GM23248 (cell line): ENCODE results near the gene H6PD. TPM values are rescaled to one million over a fixed set of nuclear protein-coding genes. Genes with fewer than 3 reads are reported as not detected.

ENCODE experiments used
- DNase-seq: peaks from one replicate; pipeline ENCODE4 v3.0.0-alpha.2; 2015
- H2AFZ ChIP-seq: fragments of 200-600 bp; sonication (generic); 2 replicates; pipeline ENCODE4 v1.6.1; 2016; ENCODE audit warnings: antibody characterized with exemption
- H3F3A ChIP-seq: fragments of 200-600 bp; sonication (generic); 2 replicates; pipeline ENCODE4 v1.6.1; 2016; ENCODE audit warnings: mild to moderate bottlenecking, antibody characterized with exemption, mixed run types; ENCODE audit not compliant: insufficient read depth
- H3K27ac ChIP-seq: fragments of 200-600 bp; sonication (generic); 2 replicates; pipeline ENCODE4 v1.5.1; 2016; ENCODE audit warnings: mild to moderate bottlenecking
- H3K27me3 ChIP-seq: fragments of 200-600 bp; sonication (generic); replicated peaks from 2 replicates; pipeline ENCODE4 v1.6.1; 2016; ENCODE audit warnings: mild to moderate bottlenecking; ENCODE audit not compliant: insufficient read depth
- H3K36me3 ChIP-seq: fragments of 200-600 bp; sonication (generic); 2 replicates; pipeline ENCODE4 v1.6.1; 2016; ENCODE audit warnings: low read depth, mild to moderate bottlenecking
- H3K4me1 ChIP-seq: fragments of 200-600 bp; sonication (generic); 2 replicates; pipeline ENCODE4 v1.6.1; 2016; ENCODE audit warnings: mild to moderate bottlenecking; ENCODE audit not compliant: insufficient read depth
- H3K4me2 ChIP-seq: fragments of 200-600 bp; sonication (generic); one replicate; pipeline ENCODE4 v1.6.1; 2016; ENCODE audit warnings: mild to moderate bottlenecking; ENCODE audit not compliant: unreplicated experiment
- H3K4me3 ChIP-seq: fragments of 200-600 bp; sonication (generic); 2 replicates; pipeline ENCODE4 v1.5.1; 2016; ENCODE audit warnings: mild to moderate bottlenecking
- H3K79me2 ChIP-seq: fragments of 200-600 bp; sonication (generic); 2 replicates; pipeline ENCODE4 v1.6.1; 2016; ENCODE audit warnings: mild to moderate bottlenecking; ENCODE audit not compliant: insufficient read depth
- H3K9ac ChIP-seq: fragments of 200-600 bp; sonication (generic); 2 replicates; pipeline ENCODE4 v1.6.1; 2016; ENCODE audit warnings: mild to moderate bottlenecking
- H3K9me2 ChIP-seq: fragments of 200-600 bp; sonication (generic); 2 replicates; pipeline ENCODE4 v1.6.1; 2016; ENCODE audit warnings: mixed run types, mild to moderate bottlenecking, moderate library complexity; ENCODE audit not compliant: insufficient read depth
- H3K9me3 ChIP-seq: fragments of 200-600 bp; sonication (generic); one replicate; pipeline ENCODE4 v1.6.1; 2017; ENCODE audit warnings: low read depth
- H4K20me1 ChIP-seq: fragments of 200-600 bp; sonication (generic); 2 replicates; pipeline ENCODE4 v1.6.0; 2016; ENCODE audit not compliant: insufficient read depth
- EZH2 ChIP-seq: fragments of 200-600 bp; sonication (generic); IDR thresholded peaks from 2 replicates; pipeline ENCODE4 v1.6.1; 2018; ENCODE audit warnings: antibody characterized with exemption, mild to moderate bottlenecking; ENCODE audit not compliant: insufficient read depth, poor library complexity, severe bottlenecking
- EZH2phosphoT487 ChIP-seq: fragments of 200-600 bp; sonication (generic); IDR thresholded peaks from 2 replicates; pipeline ENCODE4 v1.6.1; 2018; ENCODE audit warnings: antibody characterized with exemption, moderate library complexity, mild to moderate bottlenecking, low read depth; ENCODE audit not compliant: insufficient read depth
- WGBS, 2 experiments: methylation state at CpG; one replicate each; pipeline ENCODE4 v1.1.6; 2015 to 2017; ENCODE audit warnings: low lambda C conversion rate in 2 of 2, low coverage in 1 of 2; ENCODE audit errors: missing lambda C conversion rate in 2 of 2; 5-methylcytosine and 5-hydroxymethylcytosine counted together
- in situ Hi-C: fragments of 300-500 bp; cut with MboI; formaldehyde crosslinking; loops from 2 replicates; pipeline ENCODE4 v1.15.0; 2020
- polyA plus RNA-seq: library from polyadenylated mRNA; unstranded; fragments of >200 nt; fragmentation: Nextera tagmentation; extraction: Ambion mirVana; gene quantifications from 2 replicates; pipeline ENCODE4 v1.2.1, GENCODE V29; 2016
- total RNA-seq: library from RNA; depleted of rRNA; stranded (reverse); fragments of >200 nt; shearing (Covaris generic); gene quantifications from 2 replicates; pipeline ENCODE4 v1.2.3, GENCODE V29; 2014

Gene H6PD
- total and polyA plus RNA-seq, 2 experiments from 2014 or later, result 16.1 to 29.6 TPM

- H3K9me3 ChIP-seq, result no peaks in the 10 kb centered on the region
- in situ Hi-C loops, result no loop called here
- no peak overlapping the region for H3K27ac ChIP-seq
- 89 to 92% methylated on average over 6 of the region's 6 CpGs for WGBS, 2 experiments
- no peak overlapping the region for H3K9ac ChIP-seq
- H4K20me1 ChIP-seq, result no peaks in the 10 kb centered on the region
- no peak overlapping the region for H2AFZ ChIP-seq
- DNase-seq, result no peak
- H3K9me2 ChIP-seq, result no peaks in the 10 kb centered on the region
- H3K4me3 ChIP-seq, result no peak overlapping the region
- peaks cover 39% of the 10 kb centered on the region for H3K4me1 ChIP-seq
- no peaks in the 10 kb centered on the region for H3K36me3 ChIP-seq
- no peak overlapping the region for H3K4me2 ChIP-seq
- H3F3A ChIP-seq, result peaks cover 9% of the 10 kb centered on the region; the same call in 1 of the 2 replicates
- TF ChIP-seq EZH2 (no peak), EZH2phosphoT487 (no peak)
- H3K27me3 ChIP-seq, result no peaks in the 10 kb centered on the region
- H3K79me2 ChIP-seq, result peaks cover 50% of the 10 kb centered on the region
Measured at GRCh38 chr1:9238134-9238533, 3.6 kb downstream of the H6PD start.

GRCh38 chr1:9238550-9238949 lies 4.0 kb downstream of the H6PD start:
- in situ Hi-C loops, result no loop called here
- 43 to 49% methylated on average over 4 of the region's 4 CpGs for WGBS, 2 experiments

GRCh38 chr1:9239622-9240401 lies 5.2 kb downstream of the H6PD start:
- Histone ChIP-seq H3K9me2 (no peaks in the 10 kb centered on the region), H3K79me2 (peaks cover 53% of the 10 kb centered on the region), H3K36me3 (no peaks in the 10 kb centered on the region; the same call in 1 of the 2 replicates), H3K27me3 (no peaks in the 10 kb centered on the region), H3K9ac (no peak overlapping the region), H2AFZ (no peak overlapping the region), H4K20me1 (no peaks in the 10 kb centered on the region), H3F3A (peaks cover 5% of the 10 kb centered on the region; the same call in 1 of the 2 replicates), H3K4me2 (peak overlapping the region; percentile 62), H3K27ac (peak overlapping the region; percentile 32; the same call in 1 of the 2 replicates), H3K4me1 (peaks cover 31% of the 10 kb centered on the region), H3K4me3 (no peak overlapping the region), H3K9me3 (no peaks in the 10 kb centered on the region)
- peak; percentile 51 for DNase-seq
- in situ Hi-C loops, result no loop called here
- 80 to 81% methylated on average over 16 of the region's 16 CpGs for WGBS, 2 experiments
- TF ChIP-seq EZH2 (no peak), EZH2phosphoT487 (no peak)

More at GRCh38 chr1:9238550-9238949, 4.0 kb downstream of the H6PD start:
- Histone ChIP-seq H3K4me1 (peaks cover 37% of the 10 kb centered on the region), H3F3A (peaks cover 9% of the 10 kb centered on the region; the same call in 1 of the 2 replicates), H3K9me2 (no peaks in the 10 kb centered on the region), H3K9ac (no peak overlapping the region), H3K4me2 (no peak overlapping the region), H3K27ac (no peak overlapping the region), H2AFZ (no peak overlapping the region), H3K27me3 (no peaks in the 10 kb centered on the region), H3K79me2 (peaks cover 53% of the 10 kb centered on the region), H3K9me3 (no peaks in the 10 kb centered on the region), H3K36me3 (no peaks in the 10 kb centered on the region), H4K20me1 (no peaks in the 10 kb centered on the region), H3K4me3 (no peak overlapping the region)
- no peak for DNase-seq
- no peak for TF ChIP-seq EZH2
- TF ChIP-seq EZH2phosphoT487, result no peak

- no peak overlapping the region for H3K9ac ChIP-seq
- no peaks in the 10 kb centered on the region for H3K27me3 ChIP-seq
- H4K20me1 ChIP-seq, result no peaks in the 10 kb centered on the region
- H3K79me2 ChIP-seq, result peaks cover 46% of the 10 kb centered on the region
- H3K9me3 ChIP-seq, result no peaks in the 10 kb centered on the region
- H3F3A ChIP-seq, result peaks cover 5% of the 10 kb centered on the region; the same call in 1 of the 2 replicates
- no peaks in the 10 kb centered on the region; the same call in 1 of the 2 replicates for H3K36me3 ChIP-seq
- in situ Hi-C loops, result no loop called here
- H3K4me1 ChIP-seq, result peaks cover 22% of the 10 kb centered on the region
- H3K27ac ChIP-seq, result no peak overlapping the region
- no peaks in the 10 kb centered on the region for H3K9me2 ChIP-seq
- no peak for DNase-seq
- no peak overlapping the region for H3K4me3 ChIP-seq
- WGBS, 2 experiments, result 83 to 94% methylated on average over 8 of the region's 8 CpGs
- TF ChIP-seq EZH2 (no peak), EZH2phosphoT487 (no peak)
- no peak overlapping the region for H2AFZ ChIP-seq
- no peak overlapping the region for H3K4me2 ChIP-seq
Measured at GRCh38 chr1:9240914-9241820, 6.6 kb downstream of the H6PD start.
